Endothelial cell of umbilical vein (primary cell): ENCODE results near the gene HNRNPA2B1. TPM values are rescaled to one million over a fixed set of nuclear protein-coding genes. Genes with fewer than 3 reads are reported as not detected.

Experiments used
- BruUV-seq: library from RNA; stranded (reverse); fragments of 400-500 nt; replicated peaks from 2 replicates; lab custom pipeline; 2021; lab: Mats Ljungman, UMichigan
- CTCF ChIA-PET: fragments of 300-600, 350-600 bp; sonication (Branson Sonifier 250); formaldehyde crosslinking; loops from one replicate; lab custom pipeline; 2021; ENCODE audit warnings: antibody characterized with exemption, inconsistent platforms; lab: Charles Lee
- POLR2A ChIA-PET: fragments of 300-600, 350-600 bp; sonication (Branson Sonifier 250); formaldehyde crosslinking; loops from one replicate; lab custom pipeline; 2021; ENCODE audit warnings: antibody characterized with exemption, inconsistent platforms; lab: Charles Lee
- DNase-seq: peaks from one replicate; pipeline ENCODE4 v3.0.0-alpha.2; 2011; ENCODE audit warnings: low read depth, low spot score
- FAIRE-seq: peaks from 2 replicates; lab custom pipeline; 2011; peaks lifted over from hg19 to GRCh38; lab: Jason Lieb, UNC
- H2AFZ ChIP-seq: 2 replicates; pipeline ENCODE4 v1.6.0; 2012; ENCODE audit warnings: low read depth, low read length, control low read depth, inconsistent platforms
- H3K27ac ChIP-seq: 2 replicates; pipeline ENCODE4 v1.5.1; 2011; ENCODE audit warnings: low read depth, mild to moderate bottlenecking, control low read depth, low read length, moderate library complexity; ENCODE audit not compliant: insufficient read depth
- H3K27me3 ChIP-seq, 2 experiments: 2 replicates each; pipeline versions ENCODE4 v1.6.0 to v1.6.1; 2011; ENCODE audit warnings: low read length in 2 of 2, mixed read lengths in 1 of 2; ENCODE audit not compliant: control insufficient read depth in 2 of 2, insufficient read depth in 2 of 2
- H3K36me3 ChIP-seq, 2 experiments: 2 replicates in 1 of 2; 3 replicates in 1 of 2; pipeline ENCODE4 v1.5.1; 2011; ENCODE audit warnings: low read length in 2 of 2, mild to moderate bottlenecking in 1 of 2, moderate library complexity in 1 of 2; ENCODE audit not compliant: control insufficient read depth in 2 of 2, insufficient read depth in 2 of 2; ENCODE audit errors: extremely low read depth in 1 of 2
- H3K4me1 ChIP-seq: 3 replicates; pipeline ENCODE4 v1.5.1; 2011; ENCODE audit warnings: mild to moderate bottlenecking, low read length; ENCODE audit not compliant: control insufficient read depth, insufficient read depth; ENCODE audit errors: extremely low read depth
- H3K4me2 ChIP-seq: 2 replicates; pipeline ENCODE4 v1.6.1; 2011; ENCODE audit warnings: low read length, control low read depth, mixed read lengths; ENCODE audit not compliant: insufficient read depth
- H3K4me3 ChIP-seq, 3 experiments: fragments of 200-600 bp in 1 of 3; sonication (generic), shearing (Covaris generic) in 1 of 3; replicated peaks in 1 of 3; 2 replicates each; pipeline ENCODE4 v1.5.1; 2011 to 2016; ENCODE audit warnings: control low read depth in 3 of 3, low read length in 3 of 3, mild to moderate bottlenecking in 2 of 3, inconsistent platforms in 1 of 3, low read depth in 1 of 3, moderate library complexity in 1 of 3; ENCODE audit not compliant: insufficient read depth in 1 of 3
- H3K79me2 ChIP-seq: 2 replicates; pipeline ENCODE4 v1.6.0; 2012; ENCODE audit warnings: low read length, inconsistent platforms; ENCODE audit not compliant: control insufficient read depth, insufficient read depth
- H3K9ac ChIP-seq: replicated peaks from 2 replicates; pipeline ENCODE3; 2011; ENCODE audit warnings: low read length, control low read depth; ENCODE audit not compliant: insufficient read depth; ENCODE audit errors: extremely low read depth
- H3K9me1 ChIP-seq: replicated peaks from 3 replicates; pipeline ENCODE4 v1.6.0; 2011; ENCODE audit warnings: mild to moderate bottlenecking, low read length; ENCODE audit not compliant: control insufficient read depth, insufficient read depth; ENCODE audit errors: extremely low read depth
- H3K9me3 ChIP-seq: replicated peaks from 2 replicates; pipeline ENCODE4 v1.5.1; 2012; ENCODE audit warnings: low read length, inconsistent platforms; ENCODE audit not compliant: control insufficient read depth, insufficient read depth
- H4K20me1 ChIP-seq: replicated peaks from 2 replicates; pipeline ENCODE3; 2011; ENCODE audit warnings: mild to moderate bottlenecking, low read length; ENCODE audit not compliant: control insufficient read depth, insufficient read depth; ENCODE audit errors: extremely low read depth
- CTCF ChIP-seq, 2 donors: IDR thresholded peaks; 1 replicate in 1 of 2; 2 replicates in 1 of 2; pipeline ENCODE4 v1.5.1; 2011; ENCODE audit warnings: low read length in 2 of 2, mild to moderate bottlenecking in 2 of 2, moderate library complexity in 2 of 2, control low read depth in 1 of 2, inconsistent platforms in 1 of 2, low read depth in 1 of 2; ENCODE audit not compliant: insufficient read depth in 1 of 2; ENCODE audit errors: extremely low read depth in 1 of 2
- EZH2 ChIP-seq: IDR thresholded peaks from 2 replicates; pipeline ENCODE4 v1.6.1; 2012; ENCODE audit warnings: borderline replicate concordance, low read depth, mild to moderate bottlenecking, moderate library complexity, low read length, inconsistent platforms; ENCODE audit not compliant: severe bottlenecking
- FOS ChIP-seq: IDR thresholded peaks from 2 replicates; pipeline ENCODE4 v1.6.1; 2011; ENCODE audit warnings: mild to moderate bottlenecking, low read length, moderate library complexity, borderline replicate concordance; ENCODE audit not compliant: insufficient read depth
- JUN ChIP-seq: IDR thresholded peaks from 2 replicates; pipeline ENCODE4 v1.6.1; 2011; ENCODE audit warnings: borderline replicate concordance, low read depth; ENCODE audit not compliant: insufficient read length, insufficient read depth
- MAX ChIP-seq: IDR thresholded peaks from 2 replicates; pipeline ENCODE4 v1.6.1; 2011; ENCODE audit not compliant: insufficient read depth, insufficient read length
- MYC ChIP-seq: IDR thresholded peaks from one replicate; pipeline ENCODE4 v1.6.1; 2011; ENCODE audit warnings: mild to moderate bottlenecking, low read depth, low read length
- POLR2A ChIP-seq: IDR thresholded peaks from 2 replicates; pipeline ENCODE4 v1.6.1; 2012; ENCODE audit warnings: low read depth, mild to moderate bottlenecking, control low read depth, low read length
- POLR2AphosphoS5 ChIP-seq: IDR thresholded peaks from 2 replicates; pipeline ENCODE4 v1.6.1; 2012; ENCODE audit warnings: low read depth, mild to moderate bottlenecking, control low read depth, low read length, moderate library complexity; ENCODE audit not compliant: insufficient read depth
- dilution Hi-C: fragments of 300-500 bp; cut with MboI; formaldehyde crosslinking; loops from one replicate; pipeline ENCODE4 v1.15.0; 2019; ENCODE audit warnings: low sequenced_read_pairs; ENCODE audit not compliant: extremely low pct_ligation_motif_present
- intact Hi-C: fragments of 100-400 bp; cut with micrococcal nuclease; formaldehyde crosslinking; loops from one replicate; pipeline ENCODE4 v1.10.0; 2022
- polyA plus RNA-seq, 4 experiments: library from polyadenylated mRNA; depleted of rRNA in 3 of 4; stranded (reverse) in 3 of 4; unstranded in 1 of 4; fragments of >200 nt; gene quantifications; 2 replicates each; pipeline versions ENCODE4 v1.2.1 to v1.2.3, GENCODE V29; 2011 to 2012; ENCODE audit warnings: missing spikeins in 1 of 4
- total RNA-seq: library from RNA; stranded (reverse); gene quantifications from 2 replicates; pipeline ENCODE4 v1.2.3, GENCODE V29; 2021

The HNRNPA2B1 gene
- total and polyA plus RNA-seq, 2 donors (not counting 3 experiments of a cell fraction or from before 2014, with no cell fraction given) = 198 to 703 TPM

- no peak for TF ChIP-seq POLR2AphosphoS5
- no peak for TF ChIP-seq MYC
- no peak for TF ChIP-seq CTCF (IDR thresholded peaks at IDR 0.05; ENCODE audit: extremely low read depth in 1 of 2, insufficient read depth in 1 of 2, low read depth in 1 of 2, low read length in 2 of 2)
- no peak for TF ChIP-seq MAX
- no peak for TF ChIP-seq JUN
- Histone ChIP-seq H3K4me1 (no peaks in the 10 kb centered on the region), H3K9ac (no peak overlapping the region), H3K9me1 (no peaks in the 10 kb centered on the region), H3K36me3 (no peaks in the 10 kb centered on the region), H3K27ac (no peak overlapping the region), H3K4me2 (no peak overlapping the region), H3K4me3 (no peak overlapping the region), H3K27me3 (no peaks in the 10 kb centered on the region), H3K79me2 (peaks cover 13% of the 10 kb centered on the region), H2AFZ (no peak overlapping the region), H3K9me3 (no peaks in the 10 kb centered on the region), H4K20me1 (no peaks in the 10 kb centered on the region)
- DNase-seq (no peak), FAIRE-seq (no peak)
- CTCF ChIA-PET = interaction anchor here (0.7 kb wide), 1 partner anchor 11 kb away, joined by 4 read pairs; no protein-coding TSS in a partner anchor
- dilution Hi-C loops (no loop called here), intact Hi-C loops (no loop called here)
- POLR2A ChIA-PET = no interaction called here
- BruUV-seq = no TSS peak
These were observed 28.5 kb downstream of the HNRNPA2B1 start for GRCh38 chr7:26172048-26172447.

- no TSS peak for BruUV-seq
- Histone ChIP-seq H3K4me3 (no peak overlapping the region), H3K36me3 (no peaks in the 10 kb centered on the region), H3K79me2 (peaks cover 13% of the 10 kb centered on the region), H3K4me2 (no peak overlapping the region), H3K27me3 (no peaks in the 10 kb centered on the region), H4K20me1 (no peaks in the 10 kb centered on the region), H3K9ac (no peak overlapping the region), H2AFZ (no peak overlapping the region), H3K9me3 (no peaks in the 10 kb centered on the region), H3K4me1 (no peaks in the 10 kb centered on the region), H3K9me1 (no peaks in the 10 kb centered on the region), H3K27ac (no peak overlapping the region)
- intact Hi-C loops (no loop called here), dilution Hi-C loops (no loop called here)
- ChIA-PET POLR2A (no interaction called here), CTCF (no interaction called here)
- FAIRE-seq (no peak), DNase-seq (no peak)
- TF ChIP-seq JUN (no peak), EZH2 (no peak), POLR2AphosphoS5 (no peak), POLR2A (no peak), MAX (no peak), FOS (no peak)
These were observed 28.9 kb downstream of the HNRNPA2B1 start for GRCh38 chr7:26171601-26172000.
